Stimulated activated CD8-positive, alpha-beta memory T cell treated with anti-CD3 and anti-CD28 coated beads, Interleukin-12 subunit alpha, Interleukin-12 subunit beta, amount 100 ng/mL, for 24 hours (primary cell): Measurements from ENCODE around the gene RTEL1.
"Not testable (repeated sequence)": the region's sequence is repeated elsewhere in the genome, so short reads cannot be mapped to it uniquely, and the experiment has no call there.

Experiments
- DNase-seq: peaks from one replicate; pipeline ENCODE4 v3.0.0-alpha.2; 2020; ENCODE audit errors: extremely low read depth

RTEL1 gene, protein sequence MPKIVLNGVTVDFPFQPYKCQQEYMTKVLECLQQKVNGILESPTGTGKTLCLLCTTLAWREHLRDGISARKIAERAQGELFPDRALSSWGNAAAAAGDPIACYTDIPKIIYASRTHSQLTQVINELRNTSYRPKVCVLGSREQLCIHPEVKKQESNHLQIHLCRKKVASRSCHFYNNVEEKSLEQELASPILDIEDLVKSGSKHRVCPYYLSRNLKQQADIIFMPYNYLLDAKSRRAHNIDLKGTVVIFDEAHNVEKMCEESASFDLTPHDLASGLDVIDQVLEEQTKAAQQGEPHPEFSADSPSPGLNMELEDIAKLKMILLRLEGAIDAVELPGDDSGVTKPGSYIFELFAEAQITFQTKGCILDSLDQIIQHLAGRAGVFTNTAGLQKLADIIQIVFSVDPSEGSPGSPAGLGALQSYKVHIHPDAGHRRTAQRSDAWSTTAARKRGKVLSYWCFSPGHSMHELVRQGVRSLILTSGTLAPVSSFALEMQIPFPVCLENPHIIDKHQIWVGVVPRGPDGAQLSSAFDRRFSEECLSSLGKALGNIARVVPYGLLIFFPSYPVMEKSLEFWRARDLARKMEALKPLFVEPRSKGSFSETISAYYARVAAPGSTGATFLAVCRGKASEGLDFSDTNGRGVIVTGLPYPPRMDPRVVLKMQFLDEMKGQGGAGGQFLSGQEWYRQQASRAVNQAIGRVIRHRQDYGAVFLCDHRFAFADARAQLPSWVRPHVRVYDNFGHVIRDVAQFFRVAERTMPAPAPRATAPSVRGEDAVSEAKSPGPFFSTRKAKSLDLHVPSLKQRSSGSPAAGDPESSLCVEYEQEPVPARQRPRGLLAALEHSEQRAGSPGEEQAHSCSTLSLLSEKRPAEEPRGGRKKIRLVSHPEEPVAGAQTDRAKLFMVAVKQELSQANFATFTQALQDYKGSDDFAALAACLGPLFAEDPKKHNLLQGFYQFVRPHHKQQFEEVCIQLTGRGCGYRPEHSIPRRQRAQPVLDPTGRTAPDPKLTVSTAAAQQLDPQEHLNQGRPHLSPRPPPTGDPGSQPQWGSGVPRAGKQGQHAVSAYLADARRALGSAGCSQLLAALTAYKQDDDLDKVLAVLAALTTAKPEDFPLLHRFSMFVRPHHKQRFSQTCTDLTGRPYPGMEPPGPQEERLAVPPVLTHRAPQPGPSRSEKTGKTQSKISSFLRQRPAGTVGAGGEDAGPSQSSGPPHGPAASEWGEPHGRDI (N-terminal part only)

GRCh38 chr20:63657937-63658748 is at the start of gene RTEL1:
Gene RTEL1, plus strand, starts transcription at chr20:63658312. Its CDS starts 1,091 bp downstream, at chr20:63659403.
- DNase-seq, result peak; percentile 66

- DNase-seq, result no peak
Observed at GRCh38 chr20:63610581-63611435, 47.3 kb upstream of the RTEL1 start.

DNA sequence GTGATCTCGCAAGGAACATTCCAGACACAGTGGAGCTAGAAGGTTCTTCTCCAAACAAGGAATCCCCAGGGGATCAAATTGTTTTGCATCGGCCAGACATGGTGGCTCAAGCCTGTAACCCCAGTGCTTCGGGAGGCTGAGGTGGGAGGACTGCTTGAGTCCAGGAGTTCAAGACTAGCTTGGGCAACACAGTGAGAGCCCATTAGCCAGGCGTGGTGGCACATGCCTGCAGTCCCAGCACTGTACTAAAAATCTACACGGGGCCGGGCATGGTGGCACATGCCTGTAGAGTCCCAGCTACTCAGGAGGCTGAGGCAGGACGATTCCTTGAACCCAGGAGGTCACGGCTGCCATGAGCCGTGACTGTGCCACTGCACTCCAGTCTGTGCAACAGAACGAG is 46.5 kb upstream of the RTEL1 start:
- no peak for DNase-seq

- DNase-seq, result no peak
Observed at GRCh38 chr20:63612276-63612931, 45.7 kb upstream of the RTEL1 start.

DNA sequence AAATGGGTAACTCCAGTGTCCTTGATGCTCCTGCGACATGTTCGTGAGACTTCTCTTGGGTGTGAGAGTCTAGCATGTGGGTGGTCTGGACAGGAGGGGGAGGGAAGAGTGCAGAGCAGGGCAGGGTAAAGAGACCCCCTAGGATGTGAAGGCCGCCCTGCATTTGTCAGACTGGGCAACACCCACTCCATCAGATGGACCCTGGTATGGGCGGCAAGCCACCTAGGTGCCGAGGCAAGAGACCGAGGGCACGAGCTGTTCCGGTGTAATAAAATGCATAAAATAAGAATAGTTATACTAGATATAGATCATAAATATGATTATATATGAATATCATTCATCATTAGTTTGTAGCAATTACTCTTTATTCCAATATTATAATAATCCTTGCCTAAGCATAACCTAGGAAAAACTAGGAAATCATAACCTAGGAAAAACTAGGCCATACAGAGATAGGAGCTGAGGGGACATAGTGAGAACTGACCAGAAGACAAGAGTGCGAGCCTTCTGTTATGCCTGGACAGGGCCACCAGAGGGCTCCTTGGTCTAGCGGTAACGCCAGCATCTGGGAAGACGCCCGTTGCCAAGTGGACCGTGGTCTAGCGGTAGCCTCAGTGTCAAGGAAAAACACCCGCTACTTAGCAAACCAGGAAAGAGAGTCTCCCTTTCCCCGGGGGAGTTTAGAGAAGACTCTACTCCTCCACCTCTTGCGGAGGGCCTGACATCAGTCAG is 44.1 kb upstream of the RTEL1 start:
- DNase-seq, result not testable (repeated sequence)

DNA sequence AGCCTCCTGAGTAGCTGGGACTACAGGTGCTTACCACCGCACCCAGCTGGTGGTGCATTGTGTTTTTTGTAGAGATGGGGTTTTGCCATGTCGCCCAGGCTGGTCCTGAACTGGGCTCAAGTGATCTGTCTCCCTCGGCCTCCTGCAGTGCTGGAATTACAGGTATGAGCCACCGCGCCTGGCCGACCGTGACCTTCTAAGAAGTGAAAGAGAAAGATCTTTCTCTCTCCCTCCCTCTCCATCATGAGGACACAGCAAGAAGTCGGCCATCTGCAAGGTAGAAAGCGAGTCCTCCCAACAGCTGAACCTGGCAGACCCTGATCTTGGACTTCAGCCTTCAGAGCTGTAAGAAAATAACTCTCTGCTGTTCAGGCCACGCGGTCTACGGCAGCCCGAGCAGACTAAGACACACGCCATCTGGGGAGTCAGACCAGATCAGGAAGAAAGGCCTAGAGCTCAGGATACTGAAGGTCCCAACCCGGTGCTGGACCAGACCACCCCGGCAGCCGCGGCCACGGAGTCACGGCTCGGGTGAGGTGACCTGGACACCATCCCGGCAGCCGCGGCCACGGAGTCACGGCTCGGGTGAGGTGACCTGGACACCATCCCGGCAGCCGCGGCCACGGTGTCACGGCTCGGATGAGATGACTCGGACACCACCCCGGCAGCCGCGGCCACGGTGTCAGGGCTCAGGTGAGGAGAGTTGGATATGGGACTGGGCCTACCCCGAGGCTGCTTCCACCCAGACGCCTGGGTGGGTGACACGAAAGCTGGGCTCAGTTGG is 40.8 kb upstream of the RTEL1 start:
- DNase-seq, result no peak

- no peak for DNase-seq
Observed at GRCh38 chr20:63617876-63618265, 40.2 kb upstream of the RTEL1 start.

GRCh38 chr20:63618291-63618980 is 39.7 kb upstream of the RTEL1 start:
- DNase-seq, result no peak

- DNase-seq, result no peak
Observed at GRCh38 chr20:63619086-63619485, 39.0 kb upstream of the RTEL1 start.

- DNase-seq, result no peak
Observed at GRCh38 chr20:63619505-63619904, 38.6 kb upstream of the RTEL1 start.

DNA sequence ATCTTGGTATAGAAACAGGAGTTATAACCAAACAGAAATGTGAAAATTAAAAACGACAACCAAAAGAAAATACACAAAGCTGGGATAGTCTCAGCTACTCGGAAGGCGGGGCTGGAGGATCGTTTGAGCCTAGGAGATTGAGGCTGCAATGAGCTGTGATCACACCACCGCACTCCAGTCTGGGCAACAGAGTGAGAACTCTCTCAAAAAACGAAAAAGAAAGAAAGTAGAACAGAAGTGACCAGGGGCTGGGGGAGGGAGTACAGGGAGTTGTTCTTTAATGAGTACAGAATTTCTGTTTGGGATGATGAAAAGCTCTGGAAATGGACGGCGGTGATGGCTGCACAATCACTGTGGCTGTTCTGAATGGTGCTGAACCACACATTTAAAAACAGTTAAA is 37.1 kb upstream of the RTEL1 start:
- DNase-seq, result no peak

GRCh38 chr20:63622096-63622495 is 36.0 kb upstream of the RTEL1 start:
- no peak for DNase-seq

DNA sequence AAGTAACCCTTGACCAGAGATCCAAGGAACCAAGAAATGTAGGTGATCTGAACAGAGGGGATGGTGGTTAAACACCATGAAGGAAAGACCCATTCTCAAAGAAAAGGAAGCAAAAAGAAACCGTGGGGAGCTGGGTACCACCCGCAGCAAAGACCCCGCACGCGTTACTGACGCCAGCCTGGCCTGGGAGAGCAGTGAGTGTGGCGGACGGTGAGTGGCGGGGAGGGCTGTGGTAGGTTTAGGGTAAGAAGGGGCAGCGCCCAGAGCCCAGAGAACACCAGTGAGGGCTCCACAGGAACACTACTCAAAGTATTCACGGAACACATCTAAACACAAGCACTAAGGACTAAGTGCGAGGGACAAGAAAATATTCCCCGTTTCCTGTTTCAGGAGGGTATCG is 35.4 kb upstream of the RTEL1 start:
- no peak for DNase-seq

- no peak for DNase-seq
Observed at GRCh38 chr20:63624486-63624885, 33.6 kb upstream of the RTEL1 start.

GRCh38 chr20:63625771-63626423 is 32.2 kb upstream of the RTEL1 start:
- DNase-seq, result no peak

GRCh38 chr20:63626424-63627128 is 31.5 kb upstream of the RTEL1 start, which contains the start of gene GMEB2:
Gene GMEB2, minus strand, starts transcription at chr20:63627101. Its CDS starts 7,704 bp downstream, at chr20:63619397.
- DNase-seq, result no peak
